Bronchial epithelial cell (primary cell): ENCODE data around the gene GAS2L1. TPM values are rescaled to one million over a fixed set of nuclear protein-coding genes. Genes with fewer than 3 reads are reported as not detected.

Experiments
- DNase-seq: peaks from one replicate; pipeline ENCODE4 v3.0.0-alpha.2; 2010; ENCODE audit warnings: low read depth
- FAIRE-seq: peaks from 2 replicates; lab custom pipeline; 2011; peaks lifted over from hg19 to GRCh38; lab: Jason Lieb, UNC
- H3K27me3 ChIP-seq: 2 replicates; pipeline ENCODE4 v1.5.1; 2011; ENCODE audit warnings: low read length; ENCODE audit not compliant: control insufficient read depth, insufficient read depth
- H3K36me3 ChIP-seq: 2 replicates; pipeline ENCODE4 v1.5.1; 2011; ENCODE audit warnings: low read length; ENCODE audit not compliant: control insufficient read depth, insufficient read depth
- H3K4me3 ChIP-seq: 2 replicates; pipeline ENCODE4 v1.5.1; 2011; ENCODE audit warnings: mild to moderate bottlenecking, low read depth, low read length, control low read depth
- CTCF ChIP-seq: IDR thresholded peaks from 2 replicates; pipeline ENCODE4 v1.5.1; 2011; ENCODE audit warnings: mild to moderate bottlenecking, moderate library complexity, low read length, control low read depth, inconsistent platforms; ENCODE audit not compliant: insufficient read depth, severe bottlenecking
- total RNA-seq: library from RNA; depleted of rRNA; stranded (reverse); fragments of >200 nt; gene quantifications from 2 replicates; pipeline ENCODE4 v1.2.1, GENCODE V29; 2014

Gene GAS2L1
- total RNA-seq, 1 donor from 2014 or later: 5.3 TPM

DNA sequence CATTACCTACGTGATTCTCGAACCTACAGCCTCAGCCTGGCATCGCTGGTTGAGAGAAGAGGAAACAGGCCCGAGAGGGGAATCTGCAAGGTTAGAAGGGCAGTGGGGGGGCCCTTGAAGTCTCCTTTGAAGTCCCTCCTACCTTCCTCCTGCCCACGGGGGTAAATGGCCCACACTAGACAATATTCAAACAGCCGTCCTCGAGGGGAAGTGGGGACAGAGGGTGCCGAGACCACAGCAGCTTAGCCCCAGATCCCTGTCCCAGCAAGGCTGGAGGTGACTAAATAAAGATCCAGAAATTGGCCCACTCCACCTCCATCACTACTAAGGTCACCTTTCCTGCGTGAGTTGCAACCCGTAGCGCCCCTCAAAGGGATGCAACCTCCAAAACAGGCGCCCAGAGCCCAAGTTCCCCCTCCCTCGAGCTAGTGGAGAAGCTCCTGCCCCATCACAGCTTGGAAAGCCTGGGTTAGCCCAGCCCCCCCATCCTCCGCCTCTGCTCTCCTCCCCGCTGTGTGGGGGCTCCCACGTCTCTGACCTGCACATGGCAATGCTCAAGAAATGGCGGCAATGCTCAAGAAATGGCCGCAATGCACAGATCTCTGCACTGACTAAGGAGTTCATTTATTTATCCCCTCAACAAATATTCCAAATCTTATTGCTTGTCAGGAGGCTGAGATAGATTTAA lies 9.8 kb downstream of the GAS2L1 start:
- no peak for FAIRE-seq
- no peak overlapping the region for H3K4me3 ChIP-seq
- TF ChIP-seq CTCF: no peak
- DNase-seq: no peak
- peaks cover 2% of the 10 kb centered on the region for H3K36me3 ChIP-seq
- H3K27me3 ChIP-seq: peaks cover 26% of the 10 kb centered on the region

DNA sequence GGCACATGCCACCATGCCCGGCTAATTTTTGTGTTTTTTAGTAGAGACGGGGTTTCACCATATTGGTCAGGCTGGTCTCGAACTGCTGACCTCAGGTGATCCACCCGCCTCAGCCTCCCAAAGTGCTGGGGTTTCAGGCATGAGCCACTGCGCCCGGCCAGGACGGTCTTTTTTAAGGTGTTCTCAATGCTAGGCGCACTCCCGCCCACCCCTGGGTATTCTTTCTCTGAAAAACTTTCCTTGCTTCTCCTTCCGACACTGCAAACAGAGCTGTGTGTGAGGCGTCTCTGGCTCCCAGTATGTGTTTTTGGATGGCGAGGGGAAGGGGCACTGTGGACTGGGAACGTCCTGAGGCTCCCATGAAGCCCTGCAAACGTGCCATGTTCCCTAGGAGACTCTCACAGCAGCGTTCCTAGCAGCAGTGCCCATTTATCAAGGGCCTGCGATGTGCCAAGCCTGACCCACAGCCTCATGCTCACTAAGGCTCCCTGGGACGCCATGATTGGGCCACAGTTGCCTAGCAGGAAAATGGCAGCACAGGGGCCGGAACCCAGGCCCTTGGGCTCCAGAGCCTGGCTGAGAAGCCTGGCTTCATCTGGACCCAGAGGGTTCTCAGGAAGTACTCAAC lies 11.5 kb downstream of the GAS2L1 start:
- Histone ChIP-seq H3K36me3 (no peaks in the 10 kb centered on the region), H3K27me3 (peaks cover 25% of the 10 kb centered on the region), H3K4me3 (no peak overlapping the region)
- no peak for FAIRE-seq
- TF ChIP-seq CTCF: no peak
- no peak for DNase-seq

GRCh38 chr22:29319072-29319471 lies 12.6 kb downstream of the GAS2L1 start:
- Histone ChIP-seq H3K36me3 (no peaks in the 10 kb centered on the region), H3K27me3 (peaks cover 16% of the 10 kb centered on the region), H3K4me3 (no peak overlapping the region)
- FAIRE-seq (peak; percentile 55), DNase-seq (no peak)
- no peak for TF ChIP-seq CTCF

GRCh38 chr22:29320546-29320945 lies 14.1 kb downstream of the GAS2L1 start:
- TF ChIP-seq CTCF: peak; percentile 7
- Histone ChIP-seq H3K27me3 (peaks cover 7% of the 10 kb centered on the region), H3K4me3 (no peak overlapping the region), H3K36me3 (no peaks in the 10 kb centered on the region)
- DNase-seq (no peak), FAIRE-seq (no peak)

- peaks cover 10% of the 10 kb centered on the region for H3K36me3 ChIP-seq
- DNase-seq: no peak
- no peak overlapping the region for H3K4me3 ChIP-seq
- H3K27me3 ChIP-seq: no peaks in the 10 kb centered on the region
- no peak for FAIRE-seq
- TF ChIP-seq CTCF: no peak
Measured at GRCh38 chr22:29323641-29324040, 17.2 kb downstream of the GAS2L1 start.
